ENCODE results near the gene MAP9.
"Not testable (repeated sequence)": the region's sequence is repeated elsewhere in the genome, so short reads cannot be mapped to it uniquely, and the experiment has no call there.

Gene MAP9

DNA sequence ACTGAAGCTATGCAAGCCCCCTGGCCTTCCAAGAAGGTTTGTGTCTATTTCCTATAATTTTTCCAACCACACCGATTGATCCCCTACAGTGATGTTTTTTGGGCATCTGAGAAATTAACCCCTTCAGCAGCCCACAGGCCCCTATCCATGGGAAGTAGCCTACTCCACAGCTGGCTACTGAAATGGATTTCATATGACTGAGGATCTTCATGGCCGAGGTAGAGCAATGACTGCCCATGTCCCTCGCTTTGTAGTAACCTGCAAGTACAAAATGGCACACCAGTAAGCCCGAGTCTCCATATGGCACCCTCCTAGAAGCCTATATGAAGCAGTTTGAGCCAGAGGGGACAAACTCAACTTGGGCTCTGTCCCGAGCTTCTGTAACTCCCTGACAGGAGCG, 36.8 kb downstream of the MAP9 start:
- no peak for DNase-seq

- no peak for DNase-seq
These were observed 37.2 kb downstream of the MAP9 start for GRCh38 chr4:155339588-155339987.

GRCh38 chr4:155338196-155338595, 38.6 kb downstream of the MAP9 start:
- DNase-seq: no peak

GRCh38 chr4:155336242-155336641, 40.5 kb downstream of the MAP9 start:
- no peak for DNase-seq

GRCh38 chr4:155331478-155331877, 45.3 kb downstream of the MAP9 start:
- DNase-seq: no peak

DNA sequence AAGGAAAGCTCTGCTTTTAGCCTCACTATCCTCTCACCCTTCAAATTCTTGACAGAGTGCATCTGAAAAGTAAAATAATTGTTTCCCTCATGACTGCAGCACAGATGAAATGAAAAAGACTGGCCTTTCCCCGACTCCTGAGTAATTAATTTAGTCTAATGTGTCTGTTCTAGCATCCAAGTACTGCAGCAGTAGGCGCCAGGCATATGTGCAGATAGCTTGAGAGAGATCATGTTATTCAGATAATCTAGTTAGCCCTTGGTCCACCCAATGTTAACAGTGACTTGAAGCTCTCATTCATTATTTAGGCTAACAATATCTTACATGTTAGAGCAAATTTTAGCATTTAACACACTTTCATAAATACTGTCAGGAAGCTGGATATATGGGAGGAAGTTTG, 54.0 kb downstream of the MAP9 start:
- no peak for DNase-seq

DNA sequence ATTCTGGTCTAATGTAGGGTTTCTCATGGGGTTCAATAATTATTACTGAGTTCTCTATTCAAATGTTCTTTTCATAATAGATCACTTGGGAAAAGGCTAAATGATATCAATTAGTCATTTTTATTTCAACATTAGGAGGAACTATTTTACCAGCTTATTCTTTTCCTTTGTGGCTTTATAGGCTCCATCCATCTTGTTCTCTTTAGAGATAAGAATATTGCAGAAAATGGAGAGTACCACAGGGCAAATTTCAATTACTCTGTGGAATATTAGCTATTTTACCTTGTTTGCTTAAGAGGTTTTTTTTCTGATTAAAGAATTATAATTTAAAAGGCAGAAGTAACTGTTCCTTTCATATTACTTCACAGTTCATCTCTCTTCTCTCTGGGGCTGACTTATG, 55.8 kb downstream of the MAP9 start:
- DNase-seq: no peak

DNA sequence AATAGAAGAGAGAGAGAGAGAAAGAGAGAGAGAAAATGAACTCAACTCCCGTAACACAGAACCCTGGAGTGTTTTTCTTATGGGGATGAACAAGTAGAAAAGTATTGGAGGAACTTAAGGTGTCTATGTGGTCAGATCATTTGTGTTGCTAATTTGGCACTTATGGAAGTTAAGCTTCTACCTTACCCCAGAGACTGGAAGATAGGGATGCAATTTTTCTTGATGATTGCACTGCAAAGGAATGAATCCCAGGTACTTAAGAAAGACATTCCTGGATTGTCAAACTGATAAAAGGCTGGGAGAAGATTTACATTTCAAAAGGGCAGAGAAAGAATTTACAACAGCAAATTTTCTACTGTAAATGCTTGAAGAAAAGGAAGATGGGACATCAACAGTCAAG, 57.2 kb downstream of the MAP9 start:
- no peak for DNase-seq

DNA sequence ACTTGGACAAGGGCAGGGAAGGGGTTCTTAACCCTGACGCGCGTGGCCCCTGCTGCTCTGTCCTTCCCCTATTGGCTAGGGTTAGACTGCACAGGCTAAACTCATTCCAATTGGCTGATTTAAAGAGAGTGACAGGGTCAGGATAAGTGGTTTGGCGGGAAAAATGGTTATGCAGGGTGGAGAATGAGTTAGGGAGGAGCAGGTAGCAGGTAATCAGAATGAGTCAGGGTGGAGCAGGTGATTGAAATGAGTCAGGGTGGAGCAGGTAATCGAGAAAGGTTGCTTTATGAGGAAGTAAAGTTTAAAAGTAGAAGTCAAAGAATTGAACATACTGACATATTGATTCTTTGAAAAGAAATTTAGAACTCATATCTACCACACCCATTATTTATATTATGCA, 64.7 kb downstream of the MAP9 start:
- DNase-seq: not testable (repeated sequence)

- no peak for DNase-seq
These were observed 69.0 kb downstream of the MAP9 start for GRCh38 chr4:155307731-155308277.

- no peak for DNase-seq
These were observed 71.1 kb downstream of the MAP9 start for GRCh38 chr4:155305619-155306018.

DNA sequence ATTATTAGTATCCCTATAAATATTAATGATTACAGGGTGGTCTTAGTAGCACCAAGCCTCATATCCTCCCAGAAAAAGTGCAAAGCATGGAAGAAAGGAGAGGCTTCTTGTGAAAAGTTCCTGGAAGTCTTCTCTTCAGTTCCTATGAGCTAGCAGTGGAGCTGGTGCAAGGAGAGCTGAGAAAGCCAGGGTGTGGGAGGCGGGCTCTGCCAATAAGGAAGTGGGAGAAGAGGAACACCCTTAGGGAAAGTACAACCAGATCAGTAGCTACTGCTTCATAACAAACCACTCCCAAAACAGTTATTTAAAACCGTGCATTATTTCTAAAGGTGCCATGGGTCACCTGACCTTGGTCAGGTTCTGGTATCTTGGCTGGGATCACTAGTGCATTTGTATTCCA, 72.4 kb downstream of the MAP9 start:
- no peak for DNase-seq

DNA sequence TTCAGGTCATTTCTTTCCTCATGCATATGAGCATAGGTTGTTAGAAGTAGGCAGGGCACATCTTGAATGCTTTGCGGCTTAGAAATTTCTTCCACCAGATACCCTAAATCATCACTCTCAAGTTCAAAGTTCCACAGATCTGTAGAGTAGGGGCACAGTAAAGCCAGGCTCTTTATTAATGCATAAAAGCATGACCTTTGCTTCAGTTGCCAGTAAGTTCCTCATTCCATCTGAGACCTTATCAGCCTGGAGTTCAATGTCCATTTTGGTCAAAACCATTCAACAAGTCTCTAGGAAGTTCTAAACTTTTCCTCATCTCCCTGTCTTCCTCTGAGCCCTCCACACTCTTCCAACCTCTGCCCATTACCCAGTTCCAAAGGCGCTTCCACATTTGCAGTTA, 77.7 kb downstream of the MAP9 start:
- no peak for DNase-seq

All from hematopoietic multipotent progenitor cell treated with erythropoietin and hydrocortisone succinate and interleukin-3 and kit ligand, for 8 days (in vitro differentiated cells).